CD4-positive, alpha-beta memory T cell (primary cell): ENCODE results near the gene LGALS12. TPM values are rescaled to one million over a fixed set of nuclear protein-coding genes. Genes with fewer than 3 reads are reported as not detected.

Experiments used
- CTCF ChIA-PET: fragments of 350-600 bp; sonication (Branson Sonifier 250); formaldehyde crosslinking; loops from one replicate; lab custom pipeline; 2021; ENCODE audit warnings: inconsistent platforms; ENCODE audit not compliant: partially characterized antibody; lab: Charles Lee
- POLR2A ChIA-PET: fragments of 350-600 bp; sonication (Branson Sonifier 250); formaldehyde crosslinking; loops from one replicate; lab custom pipeline; 2021; ENCODE audit not compliant: partially characterized antibody; lab: Charles Lee
- DNase-seq, 5 donors: peaks; one replicate each; pipeline versions ENCODE4 v3.0.0 to v3.0.0-alpha.2; 2020 to 2022; ENCODE audit warnings: mixed read lengths in 1 of 5
- H3K27ac ChIP-seq: one replicate; pipeline ENCODE4 v1.7.0; 2013; ENCODE audit warnings: low read depth, low read length
- H3K27me3 ChIP-seq: 2 replicates; pipeline ENCODE4 v1.7.0; 2013; ENCODE audit warnings: mild to moderate bottlenecking, low read length, moderate library complexity; ENCODE audit not compliant: insufficient read depth
- H3K36me3 ChIP-seq: 2 replicates; pipeline ENCODE4 v1.7.0; 2013; ENCODE audit warnings: mild to moderate bottlenecking, low read length, moderate library complexity; ENCODE audit not compliant: insufficient read depth
- H3K4me1 ChIP-seq: 2 replicates; pipeline ENCODE4 v1.7.0; 2013; ENCODE audit warnings: mild to moderate bottlenecking, low read length, moderate library complexity; ENCODE audit not compliant: insufficient read depth
- H3K4me3 ChIP-seq, 2 donors: one replicate each; pipeline ENCODE4 v1.7.0; 2013; ENCODE audit warnings: low read length in 2 of 2, mild to moderate bottlenecking in 1 of 2
- H3K9me3 ChIP-seq, 2 donors: one replicate each; pipeline ENCODE4 v1.7.0; 2013; ENCODE audit warnings: low read length in 2 of 2, control low read depth in 1 of 2; ENCODE audit not compliant: control insufficient read depth in 1 of 2
- H3K27ac Mint-ChIP-seq, 7 donors: one replicate each; pipeline ENCODE4 v1.8.0; 2020 to 2021; ENCODE audit warnings: mixed read lengths in 7 of 7, mild to moderate bottlenecking in 6 of 7, inconsistent platforms in 3 of 7, moderate library complexity in 3 of 7
- H3K27me3 Mint-ChIP-seq, 2 donors: one replicate each; pipeline ENCODE4 v1.8.0; 2020 to 2021; ENCODE audit warnings: mixed read lengths in 2 of 2
- H3K36me3 Mint-ChIP-seq, 2 donors: one replicate each; pipeline ENCODE4 v1.8.0; 2020 to 2021; ENCODE audit warnings: mixed read lengths in 2 of 2, inconsistent platforms in 1 of 2, mild to moderate bottlenecking in 1 of 2
- H3K4me1 Mint-ChIP-seq, 4 donors: one replicate each; pipeline ENCODE4 v1.8.0; 2020 to 2021; ENCODE audit warnings: mixed read lengths in 4 of 4, mild to moderate bottlenecking in 1 of 4
- H3K4me3 Mint-ChIP-seq, 8 donors: one replicate each; pipeline ENCODE4 v1.8.0; 2020 to 2021; ENCODE audit warnings: mixed read lengths in 8 of 8, mild to moderate bottlenecking in 7 of 8, moderate library complexity in 6 of 8, inconsistent platforms in 3 of 8
- H3K9me3 Mint-ChIP-seq, 8 donors: one replicate each; pipeline ENCODE4 v1.8.0; 2020 to 2021; ENCODE audit warnings: mixed read lengths in 8 of 8, mild to moderate bottlenecking in 5 of 8, inconsistent platforms in 3 of 8, moderate library complexity in 1 of 8
- intact Hi-C: fragments of 100-400 bp; cut with micrococcal nuclease; formaldehyde crosslinking; loops from one replicate; pipeline ENCODE4 v1.15.1; 2023
- polyA plus RNA-seq, 2 donors: library from polyadenylated mRNA; unstranded; fragments of 300-500 nt; fragmentation: Illumina TruSeq; gene quantifications; one replicate each; pipeline ENCODE4 v1.2.3, GENCODE V29; 2021
- total RNA-seq, 2 experiments: library from RNA; stranded (reverse); gene quantifications; one replicate each; pipeline ENCODE4 v1.2.3, GENCODE V29; 2021

LGALS12 gene
- total and polyA plus RNA-seq, 4 experiments from 2014 or later: not detected

DNA sequence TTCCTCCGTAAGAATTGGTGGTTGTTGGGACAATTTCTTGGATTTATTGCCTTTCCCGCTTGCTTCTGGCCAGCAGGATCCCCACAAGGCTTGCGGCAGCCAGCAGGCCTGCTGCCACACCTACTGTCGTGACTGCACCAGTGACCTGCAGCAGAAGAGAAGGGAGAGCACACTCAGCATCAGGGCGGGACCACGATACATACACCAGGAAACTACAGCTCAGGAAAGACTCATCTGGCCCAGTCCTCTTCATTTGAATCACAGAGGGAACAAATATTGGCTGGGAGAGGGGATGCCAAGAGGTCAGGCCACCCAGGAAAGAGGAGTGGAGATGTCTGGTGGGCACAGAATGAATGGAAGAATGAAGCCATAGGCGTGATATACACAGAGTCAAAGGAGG is 47.0 kb downstream of the LGALS12 start:
- Histone ChIP-seq H3K27ac (peak overlapping the region; percentile 62), H3K9me3 (no peaks in the 10 kb centered on the region), H3K36me3 (no peaks in the 10 kb centered on the region), H3K4me1 (peaks cover 38% of the 10 kb centered on the region), H3K27me3 (no peaks in the 10 kb centered on the region), H3K4me3 (no peak overlapping the region)
- POLR2A ChIA-PET: interaction anchor here (0.6 to 7.1 kb wide), 9 partner anchors 8 to 126 kb away, joined by 3 to 132 read pairs (median 13); partner anchors contain the start of gene PLAAT4
- CTCF ChIA-PET: interaction anchor here (1.3 to 3.7 kb wide), 5 partner anchors 10 to 74 kb away, joined by 3 to 23 read pairs (median 7); partner anchors contain the start of genes PLAAT2 and PLAAT4
- no peaks in the 10 kb centered on the region for H3K27me3 Mint-ChIP-seq
- H3K4me1 Mint-ChIP-seq: peaks cover 37 to 56% (median 45%) of the 10 kb centered on the region in 4 donors
- H3K36me3 Mint-ChIP-seq: peaks cover 2 to 5% of the 10 kb centered on the region in 2 donors
- no peaks in the 10 kb centered on the region for H3K9me3 Mint-ChIP-seq
- no peak for DNase-seq
- intact Hi-C loops: loop anchor here (2.0 kb wide), 1 partner anchor 16 kb away; the partner anchor contains the start of gene PLAAT4
- peak overlapping the region in 7 of 8 donors; percentile 29 to 90 (median 65) for H3K4me3 Mint-ChIP-seq
- H3K27ac Mint-ChIP-seq: peak overlapping the region; percentile 84 to 98 (median 95)

DNA sequence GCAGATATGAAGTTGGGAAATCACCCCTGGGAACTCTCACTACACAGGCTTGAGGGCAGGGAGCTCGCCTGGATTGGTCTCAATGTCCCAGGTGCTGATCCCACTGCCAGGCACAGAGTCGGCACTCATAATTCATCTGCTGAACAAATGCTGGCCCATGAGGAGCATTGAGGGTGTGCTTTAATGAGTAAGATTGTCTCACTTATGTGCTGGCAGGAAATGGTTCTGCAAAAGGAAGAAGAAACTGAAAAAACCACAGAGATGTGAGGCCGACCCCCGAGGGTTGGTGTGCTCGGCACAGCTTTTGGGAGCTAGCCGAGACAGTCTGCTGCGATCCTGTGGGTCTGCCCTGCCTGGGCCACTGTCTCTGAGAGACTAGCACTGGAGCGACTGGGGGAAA is 47.9 kb downstream of the LGALS12 start:
- Histone ChIP-seq H3K27me3 (no peaks in the 10 kb centered on the region), H3K36me3 (no peaks in the 10 kb centered on the region), H3K4me1 (peaks cover 38% of the 10 kb centered on the region), H3K4me3 (peak overlapping the region in 1 of 2 donors; percentile 53), H3K9me3 (no peaks in the 10 kb centered on the region), H3K27ac (peak overlapping the region; percentile 62)
- ChIA-PET CTCF (interaction anchor here (1.3 to 3.7 kb wide), 5 partner anchors 10 to 75 kb away, joined by 3 to 23 read pairs (median 7); partner anchors contain the start of genes PLAAT2 and PLAAT4), POLR2A (interaction anchor here (1.1 to 7.1 kb wide), 9 partner anchors 8 to 50 kb away, joined by 3 to 132 read pairs (median 9); partner anchors contain the start of gene PLAAT4)
- no peaks in the 10 kb centered on the region for H3K9me3 Mint-ChIP-seq
- H3K27me3 Mint-ChIP-seq: no peaks in the 10 kb centered on the region
- peak overlapping the region; percentile 57 to 94 (median 89) for H3K4me3 Mint-ChIP-seq
- H3K4me1 Mint-ChIP-seq: peaks cover 37 to 56% (median 45%) of the 10 kb centered on the region in 4 donors
- peak overlapping the region; percentile 84 to 98 (median 95) for H3K27ac Mint-ChIP-seq
- DNase-seq: peak; percentile 38 to 77 (median 52)
- no peaks in the 10 kb centered on the region for H3K36me3 Mint-ChIP-seq
- intact Hi-C loops: loop anchor here (2.0 kb wide), 1 partner anchor 17 kb away; the partner anchor contains the start of gene PLAAT4

DNA sequence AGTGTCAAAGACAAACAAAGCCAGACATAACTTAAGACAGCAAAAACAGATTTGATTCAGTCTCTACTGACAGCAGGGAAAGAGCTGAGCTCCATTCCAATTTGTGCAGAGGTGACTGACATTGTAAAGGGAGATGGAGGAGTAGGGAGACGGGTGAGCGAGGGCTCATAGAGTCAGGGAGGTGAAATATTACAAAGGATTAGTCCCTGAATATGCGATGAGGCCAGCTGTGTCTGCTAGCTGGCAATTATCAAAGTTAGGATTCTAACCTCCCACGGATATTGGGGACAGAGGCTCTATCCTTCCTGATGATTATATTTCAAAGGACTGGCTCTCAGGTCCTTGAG is 49.0 kb downstream of the LGALS12 start:
- H3K27me3 Mint-ChIP-seq: no peaks in the 10 kb centered on the region
- no peak for DNase-seq
- peak overlapping the region in 3 of 8 donors; percentile 2 to 17 (median 12) for H3K4me3 Mint-ChIP-seq
- CTCF ChIA-PET: no interaction called here
- H3K27ac Mint-ChIP-seq: peak overlapping the region in 6 of 7 donors; percentile 48 to 95 (median 82)
- H3K4me1 Mint-ChIP-seq: peaks cover 38 to 55% (median 46%) of the 10 kb centered on the region in 4 donors
- Histone ChIP-seq H3K36me3 (no peaks in the 10 kb centered on the region), H3K27ac (no peak overlapping the region), H3K4me3 (no peak overlapping the region), H3K27me3 (no peaks in the 10 kb centered on the region), H3K9me3 (no peaks in the 10 kb centered on the region), H3K4me1 (peaks cover 40% of the 10 kb centered on the region)
- no peaks in the 10 kb centered on the region for H3K36me3 Mint-ChIP-seq
- intact Hi-C loops: no loop called here
- H3K9me3 Mint-ChIP-seq: no peaks in the 10 kb centered on the region
- POLR2A ChIA-PET: interaction anchor here (4.9 to 7.1 kb wide), 2 partner anchors 18 to 22 kb away, joined by 42 to 132 read pairs; partner anchors contain the start of gene PLAAT4

DNA sequence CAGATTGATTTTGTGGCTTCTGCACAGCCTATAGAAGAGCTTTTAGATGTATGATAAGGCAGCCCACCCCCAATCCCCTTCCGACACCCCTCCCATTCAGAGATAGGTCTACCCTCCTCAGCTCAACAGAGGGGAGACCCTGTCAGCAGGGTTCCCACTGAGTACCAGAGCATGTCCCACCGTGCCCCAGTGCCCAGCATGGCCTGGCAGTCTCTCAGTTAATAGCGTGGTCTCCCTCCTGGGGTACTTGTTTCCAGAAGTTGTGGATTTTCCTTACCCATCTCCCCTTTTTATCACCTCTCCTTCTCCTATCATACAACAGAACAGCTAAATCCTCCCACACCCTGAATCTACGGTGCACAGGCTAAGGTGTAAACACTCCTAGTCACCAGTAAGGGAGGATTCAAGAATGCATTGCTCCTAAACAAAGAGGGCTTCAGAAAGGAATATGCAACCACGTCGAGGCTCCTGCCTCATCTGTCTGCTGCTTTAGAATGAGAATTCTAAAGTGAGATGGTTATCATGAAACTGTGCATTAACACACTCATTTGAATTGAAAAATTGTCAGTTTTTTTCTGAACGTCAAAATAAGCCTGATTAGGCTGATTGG is 50.6 kb downstream of the LGALS12 start:
- Mint-ChIP-seq H3K4me1 (peaks cover 42 to 59% (median 52%) of the 10 kb centered on the region in 4 donors), H3K36me3 (no peaks in the 10 kb centered on the region), H3K9me3 (no peaks in the 10 kb centered on the region), H3K4me3 (peak overlapping the region in 1 of 8 donors; percentile 26), H3K27ac (peak overlapping the region in 2 of 7 donors; percentile 23 to 44), H3K27me3 (no peaks in the 10 kb centered on the region)
- H3K27ac ChIP-seq: no peak overlapping the region
- no peak for DNase-seq
- no peak overlapping the region for H3K4me3 ChIP-seq
- H3K27me3 ChIP-seq: no peaks in the 10 kb centered on the region
- peaks cover 54% of the 10 kb centered on the region for H3K4me1 ChIP-seq
- POLR2A ChIA-PET: interaction anchor here (0.6 to 2.6 kb wide), 2 partner anchors 19 to 56 kb away, joined by 3 to 11 read pairs; partner anchors contain the start of gene PLAAT4
- H3K36me3 ChIP-seq: no peaks in the 10 kb centered on the region
- intact Hi-C loops: no loop called here
- H3K9me3 ChIP-seq: no peaks in the 10 kb centered on the region
- CTCF ChIA-PET: interaction anchor here (1.1 kb wide), 1 partner anchor 80 kb away, joined by 3 read pairs; no protein-coding TSS in a partner anchor

DNA sequence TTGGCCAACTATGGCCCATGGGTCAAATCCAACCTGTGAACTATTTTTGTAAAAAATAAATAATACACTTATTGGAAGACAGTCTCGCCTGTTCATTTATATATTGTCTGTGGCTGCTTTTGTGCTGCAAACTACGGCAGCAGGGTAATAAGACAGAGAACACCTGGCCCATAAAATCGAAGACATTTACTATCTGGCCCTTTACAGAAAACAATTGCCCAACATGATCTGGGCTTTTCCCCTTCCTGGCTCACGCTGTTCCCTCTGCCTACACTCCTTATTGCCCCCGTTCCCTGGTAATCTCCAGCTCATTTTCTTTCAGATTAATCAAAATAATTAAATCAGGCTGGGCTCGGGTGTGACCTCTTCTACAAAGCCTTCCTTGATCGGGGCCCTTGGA is 51.7 kb downstream of the LGALS12 start:
- H3K36me3 ChIP-seq: no peaks in the 10 kb centered on the region
- Mint-ChIP-seq H3K36me3 (no peaks in the 10 kb centered on the region), H3K9me3 (no peaks in the 10 kb centered on the region), H3K4me3 (no peak overlapping the region), H3K27me3 (no peaks in the 10 kb centered on the region), H3K4me1 (peaks cover 38 to 52% (median 46%) of the 10 kb centered on the region in 4 donors), H3K27ac (peak overlapping the region in 1 of 7 donors; percentile 54)
- ChIA-PET POLR2A (interaction anchor here (0.6 to 2.6 kb wide), 2 partner anchors 20 to 55 kb away, joined by 3 to 11 read pairs; partner anchors contain the start of gene PLAAT4), CTCF (interaction anchor here (0.6 kb wide), 1 partner anchor 31 kb away, joined by 3 read pairs; no protein-coding TSS in a partner anchor)
- peaks cover 46% of the 10 kb centered on the region for H3K4me1 ChIP-seq
- no peaks in the 10 kb centered on the region for H3K27me3 ChIP-seq
- intact Hi-C loops: no loop called here
- H3K9me3 ChIP-seq: no peaks in the 10 kb centered on the region
- DNase-seq: no peak
- no peak overlapping the region for H3K27ac ChIP-seq
- no peak overlapping the region for H3K4me3 ChIP-seq

DNA sequence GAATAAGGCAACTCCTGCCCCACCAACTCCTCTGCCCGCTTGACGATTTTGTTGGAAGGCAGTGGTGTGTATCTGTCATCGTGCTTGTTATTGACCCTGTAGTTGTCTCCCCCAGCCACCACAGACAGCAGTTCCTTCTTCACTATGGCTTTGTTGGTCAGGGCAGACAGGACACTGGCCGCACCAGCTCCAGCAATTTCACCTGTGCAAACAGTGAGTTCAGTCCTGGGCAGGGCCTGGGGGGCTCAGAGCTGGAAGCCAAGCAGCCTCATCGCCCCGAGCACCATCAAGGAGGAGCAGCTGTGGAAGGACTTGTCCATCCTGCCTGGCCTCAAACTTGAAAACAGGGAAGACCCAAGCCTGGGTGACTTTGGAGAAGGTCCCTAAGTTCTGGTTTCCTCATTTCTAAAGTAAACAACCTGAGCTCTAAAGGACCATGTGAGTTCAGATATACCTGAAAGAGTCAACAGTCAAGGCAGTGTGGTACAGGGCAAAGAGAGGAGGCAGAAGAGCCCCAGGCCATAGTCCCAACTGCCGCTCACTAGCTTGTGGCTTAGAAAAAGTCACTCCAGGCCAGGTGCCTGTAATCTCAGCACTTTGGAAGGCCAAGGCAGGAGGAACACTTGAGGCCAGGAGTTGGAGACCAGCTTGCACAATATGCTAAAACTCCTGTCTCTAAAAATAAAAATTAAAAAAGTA is 52.7 kb downstream of the LGALS12 start:
- H3K27ac ChIP-seq: no peak overlapping the region
- H3K4me1 Mint-ChIP-seq: peaks cover 31 to 45% (median 39%) of the 10 kb centered on the region in 4 donors
- ChIA-PET CTCF (no interaction called here), POLR2A (interaction anchor here (1.1 to 2.6 kb wide), 4 partner anchors 16 to 26 kb away, joined by 3 to 11 read pairs (median 6); partner anchors contain the start of gene PLAAT4)
- H3K4me3 Mint-ChIP-seq: no peak overlapping the region
- peaks cover 36% of the 10 kb centered on the region for H3K4me1 ChIP-seq
- H3K36me3 Mint-ChIP-seq: no peaks in the 10 kb centered on the region
- no peak for DNase-seq
- no peak overlapping the region for H3K4me3 ChIP-seq
- H3K27me3 Mint-ChIP-seq: no peaks in the 10 kb centered on the region
- H3K27me3 ChIP-seq: no peaks in the 10 kb centered on the region
- no peaks in the 10 kb centered on the region for H3K36me3 ChIP-seq
- H3K9me3 Mint-ChIP-seq: no peaks in the 10 kb centered on the region
- no peaks in the 10 kb centered on the region for H3K9me3 ChIP-seq
- peak overlapping the region in 1 of 7 donors; percentile 42 for H3K27ac Mint-ChIP-seq
- intact Hi-C loops: no loop called here
